ACHN (cell line): ENCODE measurements around the gene TMEM147.

ENCODE experiments used
- DNase-seq: peaks from one replicate; pipeline ENCODE4 v3.0.0-alpha.2; 2015
- in situ Hi-C: cut with HindIII; loops from 2 replicates; pipeline ENCODE4 v1.10.0; 2017; ENCODE audit warnings: low sequenced_read_pairs, low pct_ligation_motif_present, low pct_unique_long_range_greater_than_20kb

The TMEM147 gene

DNA sequence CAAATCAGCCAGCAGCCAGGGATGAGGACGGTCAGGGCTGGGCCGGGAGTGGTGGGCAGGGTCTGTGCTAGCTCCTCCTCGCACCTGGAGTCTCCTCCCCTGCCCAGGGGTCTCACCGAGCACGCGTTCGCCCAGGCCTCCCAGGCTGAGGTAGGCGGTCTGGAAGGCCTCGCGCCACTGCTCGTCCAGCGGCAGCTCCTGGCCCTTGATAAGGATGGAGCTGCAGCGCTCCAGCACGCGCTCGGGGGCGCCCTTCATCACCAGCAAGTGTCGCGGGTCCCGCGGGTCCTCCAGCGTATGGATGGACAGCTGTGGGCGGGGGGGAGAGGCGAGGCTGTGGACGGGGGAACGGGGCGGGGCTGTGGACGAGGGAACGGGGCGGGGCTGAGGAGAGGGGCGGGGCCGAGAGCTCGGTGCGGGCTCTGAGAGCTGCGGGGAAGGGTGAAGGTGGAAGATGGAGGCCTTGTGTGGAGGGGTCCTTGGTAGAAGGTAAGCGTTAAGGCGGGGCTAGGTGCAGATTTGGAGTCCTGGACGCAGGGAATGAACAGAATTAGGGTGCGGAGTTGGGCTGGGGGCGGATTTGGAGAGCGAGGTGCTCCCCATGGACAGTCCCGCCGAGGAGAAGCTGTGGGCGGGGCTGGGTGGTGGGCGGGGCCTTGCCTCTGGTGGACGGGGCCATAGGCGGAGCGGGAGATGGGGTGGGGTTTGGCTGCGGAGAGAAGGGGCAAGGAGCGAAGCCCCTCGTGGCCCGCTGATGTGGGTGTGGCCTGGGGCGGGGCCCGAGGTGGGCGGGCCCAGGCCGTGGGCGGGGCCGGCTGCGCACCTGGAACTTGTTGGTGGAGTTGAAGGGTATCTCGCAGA is 12.3 kb downstream of the TMEM147 start:
- no peak for DNase-seq
- in situ Hi-C loops, result no loop called here

DNA sequence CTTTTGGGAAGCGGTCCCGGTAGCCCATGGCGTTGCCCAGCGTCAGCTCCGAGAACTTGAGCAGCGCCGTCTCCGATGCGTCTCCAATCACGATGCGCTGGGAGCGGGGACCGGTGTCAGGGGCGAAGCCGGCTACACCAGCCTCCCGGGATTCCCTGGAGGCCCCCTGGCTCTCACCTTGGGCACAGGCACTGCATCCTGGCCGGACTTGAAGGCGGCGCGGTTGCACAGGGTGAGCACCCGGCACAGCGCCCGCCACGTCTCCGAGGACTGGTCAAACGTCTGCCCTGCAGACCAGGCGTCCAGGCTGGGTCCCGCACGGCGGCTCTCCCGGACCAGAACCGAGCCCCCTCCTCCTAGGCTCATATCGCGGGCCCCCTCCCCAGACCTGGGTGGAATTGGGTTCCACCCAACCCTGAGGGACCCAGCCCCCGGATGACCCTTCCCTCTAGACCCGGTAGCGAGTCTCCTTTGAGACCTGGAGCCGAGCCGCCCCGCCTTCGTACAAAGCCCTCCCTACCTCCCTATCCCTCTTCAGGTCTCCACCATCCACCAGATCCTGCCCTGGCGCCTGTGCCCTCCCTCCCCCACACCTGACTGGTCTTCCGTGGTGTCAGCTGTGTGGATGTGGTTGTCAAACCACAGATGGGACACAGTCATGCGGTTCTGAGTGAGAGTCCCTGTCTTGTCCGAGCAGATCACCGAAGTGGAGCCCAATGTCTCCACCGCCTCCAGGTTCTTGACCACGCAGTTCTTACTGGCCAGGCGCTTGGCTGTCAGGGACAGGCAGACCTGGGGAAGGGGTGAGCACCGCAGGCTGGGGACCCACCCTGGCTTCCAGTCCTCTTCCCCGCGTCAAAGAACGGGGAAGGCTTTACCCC is 13.2 kb downstream of the TMEM147 start:
- no peak for DNase-seq

GRCh38 chr19:35559281-35559659 is 13.8 kb downstream of the TMEM147 start:
- no peak for DNase-seq
- in situ Hi-C loops, result no loop called here

More for the DNA sequence above, 13.2 kb downstream of the TMEM147 start:
- in situ Hi-C loops, result no loop called here

- no peak for DNase-seq
- in situ Hi-C loops, result no loop called here
Measured at GRCh38 chr19:35559781-35560180, 14.4 kb downstream of the TMEM147 start.

- in situ Hi-C loops, result no loop called here
Measured at GRCh38 chr19:35560271-35560670, 14.8 kb downstream of the TMEM147 start.

GRCh38 chr19:35560677-35561076 is 15.3 kb downstream of the TMEM147 start:
- DNase-seq, result no peak
- in situ Hi-C loops, result no loop called here

More at GRCh38 chr19:35560271-35560670, 14.8 kb downstream of the TMEM147 start:
- no peak for DNase-seq

- in situ Hi-C loops, result no loop called here
- no peak for DNase-seq
Measured at GRCh38 chr19:35561436-35561835, 16.0 kb downstream of the TMEM147 start.

GRCh38 chr19:35562336-35562735 is 16.9 kb downstream of the TMEM147 start:
- DNase-seq, result no peak
- in situ Hi-C loops, result no loop called here

- in situ Hi-C loops, result no loop called here
- DNase-seq, result no peak
Measured at GRCh38 chr19:35562776-35563175, 17.4 kb downstream of the TMEM147 start.

- in situ Hi-C loops, result no loop called here
- no peak for DNase-seq
Measured at GRCh38 chr19:35563207-35563829, 17.9 kb downstream of the TMEM147 start, which contains the start of gene ATP4A. Gene ATP4A, minus strand, starts transcription at chr19:35563658. Its CDS starts 29 bp downstream, at chr19:35563629.

DNA sequence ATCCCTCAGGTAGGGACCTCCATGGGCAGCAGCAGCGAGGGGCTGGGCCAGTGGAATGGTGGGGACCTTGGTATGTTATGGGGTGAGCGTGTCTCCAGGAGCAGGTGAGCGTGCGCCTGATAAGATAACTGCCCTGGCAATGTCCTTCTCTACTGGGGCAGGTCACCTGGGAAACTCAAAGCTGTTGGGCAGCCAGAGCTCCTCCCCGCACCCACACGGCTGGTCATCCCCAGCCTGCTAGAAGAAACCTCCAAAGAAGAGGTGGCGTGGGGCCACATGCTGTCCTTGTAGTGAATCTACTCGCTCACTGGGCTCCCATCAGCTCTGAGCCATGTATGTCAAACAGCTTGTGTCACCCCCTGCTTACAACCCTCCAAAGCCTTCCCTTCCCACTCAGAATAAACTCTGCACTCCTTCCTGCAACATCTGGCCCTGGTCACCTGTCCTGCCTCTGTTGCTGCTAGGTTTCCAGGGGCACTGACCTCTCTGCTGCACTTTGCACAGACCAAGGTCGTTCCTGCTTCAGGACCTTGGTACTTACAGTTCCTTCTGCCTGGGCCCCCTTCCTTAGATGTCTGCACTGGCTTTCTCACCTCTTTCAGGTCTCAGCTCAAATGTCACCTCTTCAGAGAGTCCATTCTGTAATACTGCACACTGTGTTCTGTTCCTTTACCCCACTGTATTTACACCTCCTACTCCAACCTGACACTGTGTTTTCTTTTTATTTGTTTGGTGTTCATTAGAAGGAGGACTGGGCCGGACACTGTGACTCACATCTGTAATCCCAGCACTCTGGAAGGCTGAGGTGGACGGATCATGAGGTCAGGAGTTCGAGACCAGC is 19.8 kb downstream of the TMEM147 start:
- in situ Hi-C loops, result no loop called here
- DNase-seq, result no peak

- in situ Hi-C loops, result no loop called here
- DNase-seq, result no peak
Measured at GRCh38 chr19:35566738-35567137, 21.3 kb downstream of the TMEM147 start.

GRCh38 chr19:35569281-35569781 is 23.9 kb downstream of the TMEM147 start:
- no peak for DNase-seq
- in situ Hi-C loops, result no loop called here

- in situ Hi-C loops, result no loop called here
- DNase-seq, result no peak
Measured at GRCh38 chr19:35571406-35571965, 26.1 kb downstream of the TMEM147 start.

- in situ Hi-C loops, result no loop called here
- DNase-seq, result no peak
Measured at GRCh38 chr19:35577918-35578317, 32.5 kb downstream of the TMEM147 start.

GRCh38 chr19:35578707-35579106 is 33.3 kb downstream of the TMEM147 start:
- no peak for DNase-seq
- in situ Hi-C loops, result no loop called here

- DNase-seq, result no peak
- in situ Hi-C loops, result no loop called here
Measured at GRCh38 chr19:35582760-35583159, 37.3 kb downstream of the TMEM147 start.

DNA sequence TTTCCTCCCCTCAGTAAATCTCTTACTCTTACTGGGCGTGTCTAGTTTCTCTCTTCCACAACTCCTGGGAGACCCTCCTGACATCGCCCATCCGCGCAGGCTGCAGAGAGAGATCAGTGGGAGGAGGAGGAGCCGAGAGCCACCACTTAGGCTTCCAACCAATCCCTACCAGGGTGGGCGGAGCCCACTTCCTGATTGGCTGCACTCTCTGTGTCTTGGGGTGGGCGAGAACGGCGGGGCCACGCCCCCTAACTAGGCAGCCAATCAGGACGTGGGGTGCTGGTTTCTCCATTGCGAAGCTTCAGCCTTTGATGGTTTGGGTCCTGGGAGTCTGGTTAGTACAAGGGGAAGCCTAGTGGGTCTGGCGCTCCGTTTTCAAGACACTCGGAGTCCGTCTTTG is 40.4 kb downstream of the TMEM147 start, which contains the start of gene PMIS2:
PMIS2 (plus strand) TSS at position 326 of the 400 bp plus-strand sequence. CDS start 87 bp downstream, outside the sequence.
- DNase-seq, result no peak
- in situ Hi-C loops, result no loop called here
